ENCODE results near the gene AIPL1. TPM values are rescaled to one million over a fixed set of nuclear protein-coding genes. Genes with fewer than 3 reads are reported as not detected.
A peak's percentile ranks its signal among the peaks of the same experiment; 100 is the strongest.

The AIPL1 gene
- total and polyA plus RNA-seq, 2 of the 13 experiments (the other 11 are each of a cell fraction or from before 2014, with no cell fraction given): not detected

DNA sequence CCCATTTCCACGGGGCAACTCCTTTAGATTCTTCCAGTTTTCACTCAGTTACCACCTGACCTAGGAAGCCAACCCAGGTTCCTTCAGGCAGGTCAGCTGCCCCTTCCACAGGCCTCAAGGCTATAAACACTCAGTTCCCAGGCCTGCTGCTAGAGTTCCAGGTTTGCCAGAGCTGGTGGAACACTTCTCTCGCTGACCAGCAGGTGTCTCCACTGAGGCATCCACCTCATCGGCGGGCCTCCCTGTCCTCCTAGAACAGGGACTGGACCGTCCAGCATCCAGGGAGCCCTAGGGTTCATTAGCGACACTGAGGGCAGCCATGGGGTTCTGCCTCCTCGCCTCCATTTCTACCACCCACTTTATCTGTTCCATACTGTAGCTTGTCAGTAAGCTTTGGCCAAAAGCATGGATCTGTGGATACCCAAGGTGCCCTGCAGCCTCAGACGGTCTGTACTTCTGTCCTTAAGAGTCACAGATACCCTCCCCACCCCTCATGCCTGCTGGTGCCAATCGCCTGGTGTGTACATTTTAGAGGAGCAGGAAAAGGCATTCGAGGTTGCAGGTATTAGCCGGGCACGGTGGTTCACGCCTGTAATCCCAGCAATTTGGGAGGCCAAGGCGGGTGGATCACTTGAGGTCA is 38.3 kb upstream of the AIPL1 start (continued):
- TF ChIP-seq, protein P1, sequence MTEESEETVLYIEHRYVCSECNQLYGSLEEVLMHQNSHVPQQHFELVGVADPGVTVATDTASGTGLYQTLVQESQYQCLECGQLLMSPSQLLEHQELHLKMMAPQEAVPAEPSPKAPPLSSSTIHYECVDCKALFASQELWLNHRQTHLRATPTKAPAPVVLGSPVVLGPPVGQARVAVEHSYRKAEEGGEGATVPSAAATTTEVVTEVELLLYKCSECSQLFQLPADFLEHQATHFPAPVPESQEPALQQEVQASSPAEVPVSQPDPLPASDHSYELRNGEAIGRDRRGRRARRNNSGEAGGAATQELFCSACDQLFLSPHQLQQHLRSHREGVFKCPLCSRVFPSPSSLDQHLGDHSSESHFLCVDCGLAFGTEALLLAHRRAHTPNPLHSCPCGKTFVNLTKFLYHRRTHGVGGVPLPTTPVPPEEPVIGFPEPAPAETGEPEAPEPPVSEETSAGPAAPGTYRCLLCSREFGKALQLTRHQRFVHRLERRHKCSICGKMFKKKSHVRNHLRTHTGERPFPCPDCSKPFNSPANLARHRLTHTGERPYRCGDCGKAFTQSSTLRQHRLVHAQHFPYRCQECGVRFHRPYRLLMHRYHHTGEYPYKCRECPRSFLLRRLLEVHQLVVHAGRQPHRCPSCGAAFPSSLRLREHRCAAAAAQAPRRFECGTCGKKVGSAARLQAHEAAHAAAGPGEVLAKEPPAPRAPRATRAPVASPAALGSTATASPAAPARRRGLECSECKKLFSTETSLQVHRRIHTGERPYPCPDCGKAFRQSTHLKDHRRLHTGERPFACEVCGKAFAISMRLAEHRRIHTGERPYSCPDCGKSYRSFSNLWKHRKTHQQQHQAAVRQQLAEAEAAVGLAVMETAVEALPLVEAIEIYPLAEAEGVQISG (CRISPR knock-in tag; IDR thresholded peaks at IDR 0.05): peak; percentile 44; the same call in 1 of the 2 replicates
- no peak for TF ChIP-seq ZFP41 (CRISPR knock-in tag; IDR thresholded peaks at IDR 0.05; ENCODE audit: borderline replicate concordance)
- TF ChIP-seq MAFG (CRISPR knock-in tag; IDR thresholded peaks at IDR 0.05): no peak
- TF ChIP-seq, protein P2, sequence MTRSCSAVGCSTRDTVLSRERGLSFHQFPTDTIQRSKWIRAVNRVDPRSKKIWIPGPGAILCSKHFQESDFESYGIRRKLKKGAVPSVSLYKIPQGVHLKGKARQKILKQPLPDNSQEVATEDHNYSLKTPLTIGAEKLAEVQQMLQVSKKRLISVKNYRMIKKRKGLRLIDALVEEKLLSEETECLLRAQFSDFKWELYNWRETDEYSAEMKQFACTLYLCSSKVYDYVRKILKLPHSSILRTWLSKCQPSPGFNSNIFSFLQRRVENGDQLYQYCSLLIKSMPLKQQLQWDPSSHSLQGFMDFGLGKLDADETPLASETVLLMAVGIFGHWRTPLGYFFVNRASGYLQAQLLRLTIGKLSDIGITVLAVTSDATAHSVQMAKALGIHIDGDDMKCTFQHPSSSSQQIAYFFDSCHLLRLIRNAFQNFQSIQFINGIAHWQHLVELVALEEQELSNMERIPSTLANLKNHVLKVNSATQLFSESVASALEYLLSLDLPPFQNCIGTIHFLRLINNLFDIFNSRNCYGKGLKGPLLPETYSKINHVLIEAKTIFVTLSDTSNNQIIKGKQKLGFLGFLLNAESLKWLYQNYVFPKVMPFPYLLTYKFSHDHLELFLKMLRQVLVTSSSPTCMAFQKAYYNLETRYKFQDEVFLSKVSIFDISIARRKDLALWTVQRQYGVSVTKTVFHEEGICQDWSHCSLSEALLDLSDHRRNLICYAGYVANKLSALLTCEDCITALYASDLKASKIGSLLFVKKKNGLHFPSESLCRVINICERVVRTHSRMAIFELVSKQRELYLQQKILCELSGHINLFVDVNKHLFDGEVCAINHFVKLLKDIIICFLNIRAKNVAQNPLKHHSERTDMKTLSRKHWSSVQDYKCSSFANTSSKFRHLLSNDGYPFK (CRISPR knock-in tag; IDR thresholded peaks at IDR 0.05; ENCODE audit: borderline replicate concordance): no peak
- no peak for TF ChIP-seq ZNF782 (CRISPR knock-in tag; IDR thresholded peaks at IDR 0.05; ENCODE audit: borderline replicate concordance)

DNA sequence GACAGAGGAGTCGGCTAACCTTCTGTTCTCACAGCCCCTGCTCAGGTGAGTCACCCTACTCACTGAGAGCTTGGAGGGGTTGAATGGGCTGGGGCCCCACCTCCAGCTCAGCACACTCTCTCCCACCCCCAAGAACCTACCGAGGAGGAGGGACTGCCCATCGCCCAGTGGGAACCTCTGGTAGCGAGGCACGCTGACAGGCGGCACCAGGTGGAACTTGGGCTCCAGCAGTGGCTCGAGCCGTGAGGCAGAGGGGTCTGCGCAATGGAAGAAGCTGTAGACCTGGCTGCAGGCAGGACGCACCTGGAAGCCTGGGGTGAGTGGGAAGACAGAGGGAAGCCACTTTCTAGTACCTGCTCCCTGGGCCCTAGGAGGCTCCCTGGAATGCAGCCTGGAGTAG is 37.6 kb upstream of the AIPL1 start:
- no peaks in the 10 kb centered on the region for H4K20me1 ChIP-seq (ENCODE audit: insufficient read depth, low read length)
- in situ Hi-C loops (cut with HindIII; ENCODE audit: extremely low pct_ligation_motif_present, low pct_unique_long_range_greater_than_20kb) (loop anchor here (5.0 kb wide), 1 partner anchor 170 kb away; the partner anchor contains the start of genes KIAA0753 and TXNDC17), intact Hi-C loops (cut with micrococcal nuclease; ENCODE audit: unreplicated experiment) (loop anchor here (2.0 to 10.0 kb wide), 3 partner anchors 82 to 176 kb away; partner anchors contain the start of genes KIAA0753, PITPNM3 and TXNDC17)
- no peak overlapping the region for H2AFZ ChIP-seq (ENCODE audit: low read length)
- no peak overlapping the region for H3K4me2 ChIP-seq (ENCODE audit: low read depth, low read length)
- no peaks in the 10 kb centered on the region for H3K27me3 ChIP-seq (ENCODE audit: control insufficient read depth in 1 of 2, insufficient read depth in 2 of 2, low read length in 2 of 2)
- no peak overlapping the region for H3K4me3 ChIP-seq (replicated peaks in 1 of 3; ENCODE audit: insufficient read depth in 1 of 3, low read depth in 2 of 3, low read length in 3 of 3)
- no TSS peak for BruUV-seq (replicated peaks)
- H3K9me3 ChIP-seq (ENCODE audit: low read length): no peaks in the 10 kb centered on the region; the same call in 1 of the 2 replicates
- ChIA-PET CTCF (ENCODE audit: low intra/inter-chr PET ratio, low total read pairs) (interaction anchor here (0.8 kb wide), 1 partner anchor 532 kb away, joined by 5 read pairs; no protein-coding TSS in a partner anchor), POLR2A (no interaction called here)
- FAIRE-seq: no peak
- peak; percentile 21; the same call in 2 of the 3 replicates for ATAC-seq
- H3K27ac ChIP-seq (ENCODE audit: extremely low read length, insufficient read depth, low read length): no peak overlapping the region
- H3K9ac ChIP-seq (ENCODE audit: insufficient read depth, low read depth, low read length): no peak overlapping the region
- no peak for TF ChIP-seq ZFYVE20 (CRISPR knock-in tag; IDR thresholded peaks at IDR 0.05; ENCODE audit: borderline replicate concordance, low read depth)
- no peak for TF ChIP-seq GABPB1 (CRISPR knock-in tag; IDR thresholded peaks at IDR 0.05)
- TF ChIP-seq TMF1 (CRISPR knock-in tag; IDR thresholded peaks at IDR 0.05; ENCODE audit: low read depth): no peak
- DNase-seq (ENCODE audit: low spot score): no peak
- H3K4me1 ChIP-seq (ENCODE audit: insufficient read depth, low read length): no peaks in the 10 kb centered on the region
- 40% methylated on average over 1 of the region's 10 CpGs for WGBS (ENCODE audit: low lambda C conversion rate)
- no peaks in the 10 kb centered on the region for H3K36me3 ChIP-seq (replicated peaks in 1 of 2; ENCODE audit: control insufficient read depth in 1 of 2, insufficient read depth in 2 of 2, low read length in 2 of 2)
- H3K79me2 ChIP-seq (ENCODE audit: insufficient read depth, low read length): no peaks in the 10 kb centered on the region
